Retinal pigment epithelial cell (primary cell): ENCODE measurements around the gene PROX1.

Source experiments
- DNase-seq: peaks from one replicate; pipeline ENCODE4 v3.0.0-alpha.2; 2010; ENCODE audit warnings: low read depth
- H3K4me3 ChIP-seq: 2 replicates; pipeline ENCODE4 v1.5.1; 2011; ENCODE audit warnings: mild to moderate bottlenecking, low read length, control low read depth, moderate library complexity
- TF ChIP-seq, protein P1 (sequence below): conservative IDR thresholded peaks from 2 replicates; pipeline ENCODE4 v1.5.1; 2011; ENCODE audit warnings: low read depth, low read length, control low read depth, inconsistent platforms

PROX1 gene

DNA sequence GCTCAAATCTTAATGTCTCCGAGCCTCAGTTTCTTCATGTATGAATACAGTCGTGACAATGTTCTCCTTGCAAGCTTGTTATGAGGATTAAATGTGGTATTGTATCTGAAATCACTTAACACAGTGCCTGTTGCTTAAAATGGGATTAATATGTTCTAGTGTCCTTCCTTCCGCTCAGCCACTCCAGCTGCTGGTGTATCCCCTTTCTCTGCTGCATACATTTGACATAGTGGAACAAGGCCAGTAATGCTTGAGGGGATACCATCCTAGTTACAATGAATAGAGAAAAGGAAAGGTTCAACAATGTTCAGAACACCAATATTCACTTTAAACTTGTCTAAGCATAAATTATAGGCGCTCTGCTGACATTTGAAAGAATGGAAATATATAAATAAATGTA, 64.0 kb downstream of the PROX1 start:
- no peak overlapping the region for H3K4me3 ChIP-seq
- no peak for DNase-seq
- TF ChIP-seq, protein P1, sequence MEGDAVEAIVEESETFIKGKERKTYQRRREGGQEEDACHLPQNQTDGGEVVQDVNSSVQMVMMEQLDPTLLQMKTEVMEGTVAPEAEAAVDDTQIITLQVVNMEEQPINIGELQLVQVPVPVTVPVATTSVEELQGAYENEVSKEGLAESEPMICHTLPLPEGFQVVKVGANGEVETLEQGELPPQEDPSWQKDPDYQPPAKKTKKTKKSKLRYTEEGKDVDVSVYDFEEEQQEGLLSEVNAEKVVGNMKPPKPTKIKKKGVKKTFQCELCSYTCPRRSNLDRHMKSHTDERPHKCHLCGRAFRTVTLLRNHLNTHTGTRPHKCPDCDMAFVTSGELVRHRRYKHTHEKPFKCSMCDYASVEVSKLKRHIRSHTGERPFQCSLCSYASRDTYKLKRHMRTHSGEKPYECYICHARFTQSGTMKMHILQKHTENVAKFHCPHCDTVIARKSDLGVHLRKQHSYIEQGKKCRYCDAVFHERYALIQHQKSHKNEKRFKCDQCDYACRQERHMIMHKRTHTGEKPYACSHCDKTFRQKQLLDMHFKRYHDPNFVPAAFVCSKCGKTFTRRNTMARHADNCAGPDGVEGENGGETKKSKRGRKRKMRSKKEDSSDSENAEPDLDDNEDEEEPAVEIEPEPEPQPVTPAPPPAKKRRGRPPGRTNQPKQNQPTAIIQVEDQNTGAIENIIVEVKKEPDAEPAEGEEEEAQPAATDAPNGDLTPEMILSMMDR = no peak

DNA sequence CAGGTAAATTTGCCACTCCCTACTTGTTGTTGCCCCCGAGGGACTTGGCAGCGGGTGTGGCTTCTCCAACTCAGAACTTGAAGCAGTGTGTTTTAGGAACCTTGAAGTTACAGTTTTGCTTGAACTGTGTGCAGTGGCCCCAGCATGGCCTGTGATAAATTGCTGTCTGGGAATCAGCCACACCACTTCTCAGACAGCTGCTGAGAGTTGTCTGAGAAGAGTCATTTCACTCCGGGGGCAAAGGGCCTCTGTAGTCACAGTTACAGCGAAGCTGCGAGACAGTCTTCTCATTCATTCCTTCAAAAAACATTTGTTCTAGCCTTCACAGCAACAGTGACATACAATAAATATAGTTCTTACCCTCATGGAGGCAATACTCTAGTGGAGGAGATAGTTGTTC, 70.3 kb downstream of the PROX1 start:
- DNase-seq = no peak
- H3K4me3 ChIP-seq = no peak overlapping the region
- TF ChIP-seq, protein P1 = no peak

DNA sequence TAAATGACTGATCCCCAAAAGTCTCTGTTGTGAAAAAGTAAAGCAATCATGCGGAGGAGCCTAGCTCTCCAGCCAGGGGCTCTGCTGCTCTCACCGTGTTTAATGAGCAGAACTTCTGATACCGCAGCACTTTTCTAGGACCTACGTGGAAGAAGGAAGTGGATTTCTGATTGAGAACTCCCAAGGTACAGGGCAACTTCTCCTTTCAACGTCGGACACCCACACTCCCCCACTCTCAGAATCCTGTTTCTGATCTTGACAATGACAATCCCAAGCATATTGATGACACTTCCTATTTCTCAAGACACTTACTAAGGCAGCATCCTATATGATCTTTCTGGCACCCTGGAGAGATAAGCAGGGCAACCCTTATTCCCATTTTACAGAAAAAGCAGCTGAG, 78.4 kb downstream of the PROX1 start:
- TF ChIP-seq, protein P1 = no peak
- no peak overlapping the region for H3K4me3 ChIP-seq
- DNase-seq = no peak

DNA sequence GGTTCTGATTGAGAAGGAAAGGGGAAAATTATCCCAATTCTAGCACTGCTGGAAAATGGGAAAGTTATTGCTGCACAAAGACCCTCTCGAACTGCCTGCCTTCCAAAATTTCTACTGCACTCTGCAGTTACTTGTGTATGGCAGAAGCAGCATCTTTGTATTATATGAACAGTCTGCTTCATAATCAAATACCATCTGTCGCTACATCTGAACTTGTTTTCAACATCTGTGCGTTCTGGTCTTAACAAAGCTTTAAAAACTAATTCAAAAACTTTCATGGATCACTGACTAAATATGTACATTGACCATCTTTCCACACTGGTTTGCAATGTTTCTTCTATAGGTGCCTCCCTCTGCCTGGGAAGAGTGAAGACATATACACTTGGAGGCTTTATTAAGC, 79.2 kb downstream of the PROX1 start:
- TF ChIP-seq, protein P1 = no peak
- DNase-seq = no peak
- H3K4me3 ChIP-seq = no peak overlapping the region

DNA sequence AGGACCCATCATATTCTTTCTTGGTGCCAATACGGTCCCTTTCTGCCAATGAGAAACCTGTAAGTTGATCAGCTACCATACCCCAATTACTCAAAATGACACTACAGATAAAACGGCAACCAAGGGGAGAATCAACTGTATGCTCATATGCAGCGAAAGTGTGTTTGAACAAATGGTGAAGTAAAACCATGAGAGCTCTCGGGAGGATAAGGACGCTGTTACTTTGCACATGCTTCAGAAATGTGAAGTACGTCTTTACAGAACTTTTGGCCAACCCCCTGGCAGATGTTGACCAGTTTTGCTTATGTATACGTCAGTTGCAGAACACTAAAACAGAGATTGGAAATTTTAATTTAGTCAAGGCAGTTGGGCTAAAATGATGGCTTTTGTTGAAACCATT, 79.6 kb downstream of the PROX1 start:
- TF ChIP-seq, protein P1 = no peak
- no peak for DNase-seq
- no peak overlapping the region for H3K4me3 ChIP-seq

DNA sequence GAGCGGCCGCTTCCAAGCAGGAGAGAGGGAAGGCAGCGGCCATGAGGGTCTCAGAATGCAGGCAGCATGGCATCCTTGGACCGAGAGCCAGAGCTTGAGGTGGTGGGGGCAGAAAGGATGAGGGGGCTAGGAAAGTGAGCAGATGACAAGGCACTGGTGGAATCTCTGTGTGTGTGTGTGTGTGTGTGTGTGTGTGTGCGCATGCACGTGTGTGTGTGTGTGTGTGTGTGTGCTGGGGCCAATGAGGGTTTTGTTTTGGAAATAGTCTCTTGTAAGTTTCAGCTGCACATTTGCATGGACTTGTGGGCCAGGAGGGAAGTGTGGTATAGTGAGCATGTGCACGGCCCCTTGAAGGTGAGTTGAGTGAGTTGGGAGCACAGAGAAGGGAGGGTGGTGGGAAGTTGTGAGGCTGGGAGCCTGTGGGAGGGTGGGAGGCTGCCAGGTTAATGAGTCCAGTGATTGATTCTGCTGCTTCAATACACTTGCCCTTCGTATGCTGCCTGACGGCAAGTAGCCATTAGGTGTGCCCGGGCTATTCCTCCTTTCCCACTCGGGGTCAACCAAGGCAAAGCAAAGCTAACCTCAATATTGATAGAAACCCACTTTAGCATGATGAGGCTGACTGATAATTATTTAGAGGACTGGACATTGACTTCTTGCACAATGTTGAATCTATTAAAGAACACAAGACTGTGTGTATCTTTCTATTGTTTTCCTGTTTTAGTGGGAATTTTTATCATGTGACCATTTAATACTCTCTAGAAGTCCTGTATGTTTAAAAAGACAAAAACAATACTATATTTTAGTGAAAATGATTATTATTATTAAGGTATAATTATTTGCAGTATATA, 80.3 kb downstream of the PROX1 start:
- TF ChIP-seq, protein P1 = no peak
- DNase-seq = no peak
- no peak overlapping the region for H3K4me3 ChIP-seq

DNA sequence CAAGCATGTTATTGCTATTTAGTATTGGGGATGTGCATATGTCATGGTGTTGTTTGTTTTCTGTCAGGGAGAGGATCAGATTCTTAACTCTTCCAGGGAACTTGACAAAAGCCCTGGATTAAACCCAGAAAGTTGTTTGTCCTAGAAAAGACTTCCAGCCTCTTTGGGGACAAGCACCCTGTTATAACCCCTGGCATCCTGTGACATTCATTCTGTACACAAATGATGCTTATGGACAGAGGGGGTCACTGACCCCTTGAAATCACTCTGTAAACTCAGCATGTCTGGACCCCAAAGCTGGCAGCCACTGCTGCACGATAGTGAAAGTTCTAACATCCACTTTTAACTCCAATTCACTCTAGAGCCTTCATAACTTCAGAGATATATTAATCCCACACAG, 81.2 kb downstream of the PROX1 start:
- H3K4me3 ChIP-seq = no peak overlapping the region
- no peak for DNase-seq
- TF ChIP-seq, protein P1 = no peak
